Measurements from ENCODE around the gene CD7. TPM values are rescaled to one million over a fixed set of nuclear protein-coding genes. Genes with fewer than 3 reads are reported as not detected.
A peak's percentile ranks its signal among the peaks of the same experiment; 100 is the strongest.

The CD7 gene
- total RNA-seq, 2 experiments from 2014 or later, result 334 to 355 TPM

GRCh38 chr17:82304826-82305726 is 12.3 kb downstream of the CD7 start:
- Mint-ChIP-seq H3K27me3 (ENCODE audit: low read depth) (peaks cover 4% of the 10 kb centered on the region), H3K36me3 (ENCODE audit: low read depth) (no peaks in the 10 kb centered on the region), H3K4me3 (no peak overlapping the region), H3K4me1 (ENCODE audit: low read depth) (peaks cover 72% of the 10 kb centered on the region), H3K27ac (peak overlapping the region; percentile 55), H3K9me3 (ENCODE audit: insufficient read depth) (no peaks in the 10 kb centered on the region)
- ChIA-PET CTCF (interaction anchor here (9.5 to 10.2 kb wide), 2 partner anchors 12 to 17 kb away, joined by 93 to 132 read pairs; partner anchors contain the start of gene CD7), POLR2A (interaction anchor here (0.7 to 3.1 kb wide), 6 partner anchors 8 to 70 kb away, joined by 3 to 12 read pairs (median 6); partner anchors contain the start of gene CD7)
- ATAC-seq (no peak), DNase-seq (no peak)

- Mint-ChIP-seq H3K27ac (peak overlapping the region; percentile 100), H3K27me3 (ENCODE audit: low read depth) (peaks cover 4% of the 10 kb centered on the region), H3K9me3 (ENCODE audit: insufficient read depth) (no peaks in the 10 kb centered on the region), H3K36me3 (ENCODE audit: low read depth) (no peaks in the 10 kb centered on the region), H3K4me1 (ENCODE audit: low read depth) (peaks cover 81% of the 10 kb centered on the region), H3K4me3 (peak overlapping the region; percentile 75)
- no peak for DNase-seq
- ChIA-PET POLR2A (interaction anchor here (1.2 to 4.8 kb wide), 4 partner anchors 7 to 31 kb away, joined by 3 to 50 read pairs (median 8); partner anchors contain the start of gene CD7), CTCF (interaction anchor here (1.1 to 10.2 kb wide), 4 partner anchors 12 to 46 kb away, joined by 3 to 132 read pairs (median 49); partner anchors contain the start of gene CD7)
- no peak for ATAC-seq
Observed at GRCh38 chr17:82303944-82304808, 13.2 kb downstream of the CD7 start.

DNA sequence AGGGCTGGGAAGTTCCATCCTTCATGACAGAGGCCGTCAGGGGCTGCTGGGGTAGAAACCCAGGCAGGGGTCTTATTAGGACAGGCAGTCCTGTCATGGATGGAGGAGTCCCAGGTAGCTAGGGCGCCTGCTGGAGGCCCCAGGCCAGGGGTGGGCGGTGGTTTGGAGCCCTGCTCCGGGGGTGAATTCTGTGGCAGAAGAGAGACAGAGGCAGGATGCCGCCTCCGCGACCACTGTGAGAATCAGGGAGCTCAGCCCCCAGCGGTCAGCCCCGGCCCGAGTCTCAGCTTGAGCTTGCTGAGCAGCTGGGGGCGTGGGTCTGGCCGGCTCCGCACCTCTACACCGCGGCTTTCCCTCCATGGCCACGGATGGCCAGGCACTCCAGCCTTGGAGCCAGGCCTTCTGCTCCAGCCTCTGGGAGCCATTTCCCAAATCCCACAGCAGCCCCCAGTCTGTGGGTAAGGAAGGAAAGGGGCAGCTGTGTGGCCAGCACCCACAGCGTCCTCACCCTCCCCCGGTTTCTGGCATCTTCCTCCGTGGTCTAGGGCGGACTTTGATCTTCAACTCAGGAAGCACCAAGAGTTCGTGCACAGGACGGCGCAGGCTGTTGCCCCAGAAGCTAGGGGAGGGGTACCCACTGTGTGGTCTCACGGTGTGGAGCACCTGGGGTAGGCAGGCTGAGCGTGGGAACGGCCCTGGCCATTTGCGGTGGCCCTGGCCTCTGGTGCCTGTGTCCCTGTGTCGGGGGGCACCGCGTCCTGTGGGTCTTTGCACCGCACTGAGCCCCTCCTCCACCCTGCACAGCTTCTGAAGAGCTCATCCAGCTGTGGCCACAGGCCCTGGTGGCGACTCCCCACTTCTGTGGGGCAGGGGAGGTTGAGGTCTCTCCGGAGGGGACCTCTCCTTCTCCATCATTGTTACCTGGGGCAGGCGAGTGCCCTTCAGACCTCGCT is 14.1 kb downstream of the CD7 start:
- Mint-ChIP-seq H3K4me1 (ENCODE audit: low read depth) (peaks cover 90% of the 10 kb centered on the region), H3K4me3 (peak overlapping the region; percentile 75), H3K27ac (peak overlapping the region; percentile 100), H3K9me3 (ENCODE audit: insufficient read depth) (no peaks in the 10 kb centered on the region), H3K27me3 (ENCODE audit: low read depth) (peaks cover 4% of the 10 kb centered on the region), H3K36me3 (ENCODE audit: low read depth) (no peaks in the 10 kb centered on the region)
- ATAC-seq, result peak; percentile 31
- peak; percentile 68 for DNase-seq
- ChIA-PET POLR2A (interaction anchor here (0.6 to 4.8 kb wide), 8 partner anchors 9 to 344 kb away, joined by 3 to 50 read pairs (median 5); partner anchors contain the start of gene CD7), CTCF (interaction anchor here (0.7 to 10.2 kb wide), 7 partner anchors 8 to 266 kb away, joined by 3 to 132 read pairs (median 6); partner anchors contain the start of genes CD7 and DCXR)

DNA sequence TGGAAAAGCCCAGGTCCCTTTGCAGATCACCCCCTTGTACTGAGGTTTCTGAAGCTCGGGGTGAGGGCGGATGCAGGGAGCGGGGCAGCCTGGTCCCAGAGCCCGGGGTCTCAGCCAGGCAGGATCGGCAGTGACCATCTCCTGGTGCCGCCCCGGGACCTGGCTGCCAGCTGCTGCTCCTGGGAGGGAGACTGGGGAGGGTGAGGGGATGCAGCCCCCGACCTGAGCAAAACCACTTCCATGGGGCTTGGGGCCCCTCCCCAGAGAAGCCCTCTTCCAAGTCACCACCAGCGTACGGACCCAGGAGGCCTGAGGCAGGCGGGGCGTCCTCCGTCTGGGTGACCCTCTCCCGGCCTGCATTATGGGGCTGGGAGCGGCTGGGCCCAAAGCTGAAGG is 14.8 kb downstream of the CD7 start:
- ChIA-PET POLR2A (interaction anchor here (0.6 to 4.8 kb wide), 7 partner anchors 11 to 343 kb away, joined by 3 to 50 read pairs (median 6); partner anchors contain the start of gene CD7), CTCF (interaction anchor here (0.7 to 10.2 kb wide), 10 partner anchors 8 to 265 kb away, joined by 3 to 132 read pairs (median 7); partner anchors contain the start of genes CD7 and DCXR)
- Mint-ChIP-seq H3K9me3 (ENCODE audit: insufficient read depth) (no peaks in the 10 kb centered on the region), H3K4me3 (peak overlapping the region; percentile 75), H3K4me1 (ENCODE audit: low read depth) (peaks cover 93% of the 10 kb centered on the region), H3K36me3 (ENCODE audit: low read depth) (no peaks in the 10 kb centered on the region), H3K27ac (peak overlapping the region; percentile 100), H3K27me3 (ENCODE audit: low read depth) (no peaks in the 10 kb centered on the region)
- ATAC-seq (no peak), DNase-seq (peak; percentile 48)

DNA sequence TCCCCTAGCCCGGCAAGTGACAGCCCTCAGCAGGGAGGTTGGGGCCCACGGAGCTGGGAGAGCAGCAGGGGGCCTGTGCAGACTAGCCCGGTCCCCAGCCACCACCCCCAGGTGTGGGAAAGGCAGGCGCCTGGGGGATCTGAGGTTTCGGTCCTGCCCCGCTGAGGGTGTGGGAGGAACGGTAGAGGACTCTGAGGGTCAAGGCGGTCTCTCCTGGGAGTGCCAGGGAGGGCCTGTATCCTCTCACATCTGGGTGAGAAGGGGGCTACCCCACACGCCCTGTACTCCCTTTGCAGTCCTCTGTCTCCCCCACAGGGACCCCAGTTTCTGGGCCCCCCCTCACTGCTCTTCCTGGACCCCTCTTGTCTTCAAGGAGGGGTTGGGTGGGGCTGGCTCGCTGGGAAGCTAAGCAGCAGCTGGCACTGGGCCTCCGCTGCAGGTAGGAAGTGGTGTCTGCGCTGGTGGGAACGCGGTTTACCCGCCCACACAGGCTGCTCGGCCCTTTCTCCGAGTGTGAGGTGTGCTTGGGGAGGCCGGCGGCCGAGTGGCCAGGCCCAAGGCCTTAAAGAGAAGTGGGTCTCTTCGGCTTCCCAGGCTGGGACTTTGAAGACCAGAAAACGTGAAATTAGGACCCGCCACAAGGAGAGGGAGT is 15.4 kb downstream of the CD7 start:
- peaks cover 98% of the 10 kb centered on the region for H3K4me1 Mint-ChIP-seq (ENCODE audit: low read depth)
- H3K4me3 Mint-ChIP-seq, result peak overlapping the region; percentile 75
- POLR2A ChIA-PET, result interaction anchor here (0.6 to 4.8 kb wide), 6 partner anchors 10 to 343 kb away, joined by 3 to 50 read pairs (median 6); partner anchors contain the start of gene CD7
- H3K36me3 Mint-ChIP-seq (ENCODE audit: low read depth), result no peaks in the 10 kb centered on the region
- DNase-seq, result peak; percentile 73
- peak; percentile 9 for ATAC-seq
- H3K27me3 Mint-ChIP-seq (ENCODE audit: low read depth), result no peaks in the 10 kb centered on the region
- H3K9me3 Mint-ChIP-seq (ENCODE audit: insufficient read depth), result no peaks in the 10 kb centered on the region
- H3K27ac Mint-ChIP-seq, result peak overlapping the region; percentile 100
- CTCF ChIA-PET, result interaction anchor here (1.0 to 10.2 kb wide), 13 partner anchors 10 to 271 kb away, joined by 3 to 132 read pairs (median 7); partner anchors contain the start of genes CD7, DCXR and SECTM1

- no peaks in the 10 kb centered on the region for H3K9me3 Mint-ChIP-seq (ENCODE audit: insufficient read depth)
- no peak for DNase-seq
- H3K27me3 Mint-ChIP-seq (ENCODE audit: low read depth), result no peaks in the 10 kb centered on the region
- H3K4me1 Mint-ChIP-seq (ENCODE audit: low read depth), result peaks cover 98% of the 10 kb centered on the region
- peak overlapping the region; percentile 100 for H3K27ac Mint-ChIP-seq
- ATAC-seq, result no peak
- peak overlapping the region; percentile 22 for H3K4me3 Mint-ChIP-seq
- ChIA-PET POLR2A (interaction anchor here (0.6 to 4.8 kb wide), 4 partner anchors 16 to 20 kb away, joined by 3 to 50 read pairs (median 7); partner anchors contain the start of gene CD7), CTCF (interaction anchor here (0.8 to 10.2 kb wide), 18 partner anchors 9 to 271 kb away, joined by 3 to 132 read pairs (median 5); partner anchors contain the start of genes CD7, DCXR and SECTM1)
- H3K36me3 Mint-ChIP-seq (ENCODE audit: low read depth), result no peaks in the 10 kb centered on the region
Observed at GRCh38 chr17:82301300-82301915, 16.0 kb downstream of the CD7 start.

DNA sequence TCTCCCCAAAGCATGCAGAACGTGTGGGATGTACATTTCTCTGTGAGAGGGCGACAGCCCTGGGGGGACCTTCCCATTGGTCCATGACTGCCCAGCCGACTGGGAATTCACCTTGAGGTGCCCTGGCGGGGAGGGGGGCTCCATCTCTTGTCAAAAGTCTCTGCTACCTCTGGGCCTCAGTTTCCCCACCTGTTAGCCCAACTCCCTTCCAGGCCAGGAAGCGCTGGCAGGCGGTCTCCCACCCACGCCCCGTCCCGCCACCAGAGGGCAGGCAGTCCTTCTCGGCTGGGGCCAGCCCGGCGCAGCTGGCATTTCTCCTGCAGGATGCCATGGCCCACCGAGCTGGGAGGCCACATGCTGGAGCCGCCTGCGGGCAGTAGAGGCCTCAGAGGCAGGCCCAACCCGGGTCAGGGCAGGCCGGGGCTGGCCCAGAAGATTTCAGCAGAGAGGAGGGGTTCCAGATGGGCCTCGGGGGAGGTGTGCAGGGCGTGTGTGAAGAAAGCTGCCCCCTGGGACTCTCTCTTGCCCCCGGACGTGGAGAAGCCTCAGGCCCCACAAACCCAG is 16.6 kb downstream of the CD7 start:
- Mint-ChIP-seq H3K4me3 (peak overlapping the region; percentile 22), H3K4me1 (ENCODE audit: low read depth) (peaks cover 94% of the 10 kb centered on the region), H3K36me3 (ENCODE audit: low read depth) (no peaks in the 10 kb centered on the region), H3K9me3 (ENCODE audit: insufficient read depth) (no peaks in the 10 kb centered on the region), H3K27me3 (ENCODE audit: low read depth) (no peaks in the 10 kb centered on the region), H3K27ac (peak overlapping the region; percentile 100)
- POLR2A ChIA-PET, result interaction anchor here (2.0 to 4.8 kb wide), 2 partner anchors 16 to 21 kb away, joined by 7 to 50 read pairs; partner anchors contain the start of gene CD7
- DNase-seq (peak; percentile 77), ATAC-seq (no peak)
- CTCF ChIA-PET, result interaction anchor here (0.8 to 10.2 kb wide), 18 partner anchors 9 to 270 kb away, joined by 3 to 132 read pairs (median 5); partner anchors contain the start of genes CD7, DCXR and SECTM1

- DNase-seq, result no peak
- no peaks in the 10 kb centered on the region for H3K36me3 Mint-ChIP-seq (ENCODE audit: low read depth)
- ChIA-PET CTCF (interaction anchor here (0.8 to 10.2 kb wide), 14 partner anchors 8 to 270 kb away, joined by 3 to 132 read pairs (median 6); partner anchors contain the start of genes CD7 and SECTM1), POLR2A (interaction anchor here (0.7 to 4.8 kb wide), 4 partner anchors 17 to 253 kb away, joined by 3 to 50 read pairs (median 5); partner anchors contain the start of gene CD7)
- H3K27ac Mint-ChIP-seq, result peak overlapping the region; percentile 100
- peaks cover 93% of the 10 kb centered on the region for H3K4me1 Mint-ChIP-seq (ENCODE audit: low read depth)
- H3K27me3 Mint-ChIP-seq (ENCODE audit: low read depth), result no peaks in the 10 kb centered on the region
- H3K9me3 Mint-ChIP-seq (ENCODE audit: insufficient read depth), result no peaks in the 10 kb centered on the region
- ATAC-seq, result no peak
- peak overlapping the region; percentile 88 for H3K4me3 Mint-ChIP-seq
Observed at GRCh38 chr17:82300228-82300627, 17.2 kb downstream of the CD7 start.

DNA sequence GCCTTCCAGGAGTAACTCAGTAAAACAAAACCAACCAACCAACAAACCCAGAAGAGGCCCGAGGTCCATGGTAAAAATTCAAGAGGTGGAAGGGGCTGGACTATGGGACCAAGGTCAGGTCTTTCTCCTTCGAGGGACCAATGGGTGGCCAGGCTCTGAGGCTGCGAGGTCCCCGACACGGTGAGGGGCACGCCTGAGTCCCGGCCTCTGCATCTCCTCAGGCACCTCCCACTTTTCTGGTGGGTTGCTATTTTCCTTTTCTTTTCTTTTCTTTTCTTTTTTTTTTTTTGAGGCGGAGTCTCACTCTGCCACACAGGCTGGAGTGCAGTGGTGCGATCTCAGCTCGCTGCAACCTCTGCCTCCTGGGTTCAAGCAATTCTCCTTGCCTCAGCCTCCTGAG is 18.0 kb downstream of the CD7 start:
- Mint-ChIP-seq H3K4me3 (peak overlapping the region; percentile 88), H3K36me3 (ENCODE audit: low read depth) (no peaks in the 10 kb centered on the region), H3K27me3 (ENCODE audit: low read depth) (no peaks in the 10 kb centered on the region), H3K4me1 (ENCODE audit: low read depth) (peaks cover 90% of the 10 kb centered on the region), H3K9me3 (ENCODE audit: insufficient read depth) (no peaks in the 10 kb centered on the region), H3K27ac (peak overlapping the region; percentile 100)
- ChIA-PET CTCF (interaction anchor here (0.8 to 10.2 kb wide), 10 partner anchors 7 to 64 kb away, joined by 3 to 132 read pairs (median 10); partner anchors contain the start of gene CD7), POLR2A (interaction anchor here (1.4 to 3.7 kb wide), 4 partner anchors 17 to 26 kb away, joined by 3 to 35 read pairs (median 16); partner anchors contain the start of genes CD7 and CSNK1D)
- no peak for ATAC-seq
- DNase-seq, result no peak
